Osteoblast (primary cell): ENCODE data around the gene TPST2. TPM values are rescaled to one million over a fixed set of nuclear protein-coding genes. Genes with fewer than 3 reads are reported as not detected.

Experiments used
- DNase-seq: peaks from one replicate; pipeline ENCODE4 v3.0.0; 2011; ENCODE audit warnings: low spot score, mixed read lengths; ENCODE audit not compliant: insufficient read length; ENCODE audit errors: missing footprints
- H2AFZ ChIP-seq: 2 replicates; pipeline ENCODE4 v1.6.0; 2011; ENCODE audit warnings: mild to moderate bottlenecking, low read length
- H3K27ac ChIP-seq: 2 replicates; pipeline ENCODE4 v1.5.1; 2011; ENCODE audit warnings: mild to moderate bottlenecking, low read depth, low read length, moderate library complexity
- H3K27me3 ChIP-seq: 2 replicates; pipeline ENCODE4 v1.6.0; 2012; ENCODE audit warnings: mild to moderate bottlenecking, control low read depth, inconsistent platforms, low read length, moderate library complexity; ENCODE audit not compliant: insufficient read depth
- H3K36me3 ChIP-seq: 2 replicates; pipeline ENCODE4 v1.5.1; 2011; ENCODE audit warnings: mild to moderate bottlenecking, low read length, control low read depth, moderate library complexity; ENCODE audit not compliant: insufficient read depth
- H3K4me1 ChIP-seq: 2 replicates; pipeline ENCODE4 v1.5.1; 2011; ENCODE audit warnings: mild to moderate bottlenecking, low read length, control low read depth, moderate library complexity; ENCODE audit not compliant: insufficient read depth
- H3K4me2 ChIP-seq: 2 replicates; pipeline ENCODE4 v1.6.0; 2011; ENCODE audit warnings: mild to moderate bottlenecking, low read length; ENCODE audit not compliant: insufficient read depth
- H3K4me3 ChIP-seq: fragments of 200-600 bp; sonication (generic); 3 replicates; pipeline ENCODE4 v1.5.1; 2012; ENCODE audit warnings: mild to moderate bottlenecking, low read length, inconsistent platforms; ENCODE audit not compliant: insufficient read depth
- H3K79me2 ChIP-seq: 2 replicates; pipeline ENCODE4 v1.6.0; 2012; ENCODE audit warnings: mild to moderate bottlenecking, low read length, control low read depth, inconsistent platforms; ENCODE audit not compliant: insufficient read depth
- H3K9me3 ChIP-seq: 2 replicates; pipeline ENCODE4 v1.5.1; 2011; ENCODE audit warnings: low read depth, low read length, control low read depth
- H4K20me1 ChIP-seq: 2 replicates; pipeline ENCODE4 v1.6.0; 2012; ENCODE audit warnings: mild to moderate bottlenecking, low read length, control low read depth; ENCODE audit not compliant: insufficient read depth
- total RNA-seq: library from RNA; depleted of rRNA; stranded (reverse); fragments of >200 nt; gene quantifications from 2 replicates; pipeline ENCODE4 v1.2.3, GENCODE V29; 2012
- TF ChIP-seq, protein P1 (sequence below): IDR thresholded peaks from 2 replicates; pipeline ENCODE4 v1.5.1; 2011; ENCODE audit warnings: mild to moderate bottlenecking, low read depth, low read length, moderate library complexity; ENCODE audit errors: extremely low read depth

TPST2 gene
- total RNA-seq, 1 donor = 98.4 TPM

DNA sequence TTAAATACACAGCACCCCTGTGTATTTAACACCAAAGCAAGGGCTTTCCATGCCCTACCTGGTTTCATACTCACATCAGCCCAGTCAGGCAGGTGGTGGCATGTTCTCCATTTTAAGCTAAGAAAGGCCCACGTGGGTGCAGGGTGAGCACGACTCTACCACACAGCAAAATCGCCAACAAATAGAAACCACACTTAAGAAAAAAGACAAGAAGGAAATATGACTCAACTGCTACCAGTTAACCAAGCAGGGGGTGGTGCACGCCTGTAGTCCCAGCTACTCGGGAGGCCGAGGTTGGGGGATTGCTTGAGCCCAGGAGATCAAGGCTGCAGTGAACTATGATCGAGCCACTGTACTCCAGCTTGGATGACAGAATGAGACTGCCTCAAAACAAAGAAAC is 42.5 kb downstream of the TPST2 start:
- Histone ChIP-seq H3K27me3 (no peaks in the 10 kb centered on the region), H3K27ac (peak overlapping the region; percentile 20), H3K4me2 (no peak overlapping the region), H2AFZ (no peak overlapping the region), H3K79me2 (peaks cover 72% of the 10 kb centered on the region), H3K4me3 (no peak overlapping the region), H4K20me1 (peaks cover 21% of the 10 kb centered on the region), H3K4me1 (peaks cover 27% of the 10 kb centered on the region), H3K36me3 (peaks cover 16% of the 10 kb centered on the region), H3K9me3 (no peaks in the 10 kb centered on the region)
- TF ChIP-seq, protein P1, sequence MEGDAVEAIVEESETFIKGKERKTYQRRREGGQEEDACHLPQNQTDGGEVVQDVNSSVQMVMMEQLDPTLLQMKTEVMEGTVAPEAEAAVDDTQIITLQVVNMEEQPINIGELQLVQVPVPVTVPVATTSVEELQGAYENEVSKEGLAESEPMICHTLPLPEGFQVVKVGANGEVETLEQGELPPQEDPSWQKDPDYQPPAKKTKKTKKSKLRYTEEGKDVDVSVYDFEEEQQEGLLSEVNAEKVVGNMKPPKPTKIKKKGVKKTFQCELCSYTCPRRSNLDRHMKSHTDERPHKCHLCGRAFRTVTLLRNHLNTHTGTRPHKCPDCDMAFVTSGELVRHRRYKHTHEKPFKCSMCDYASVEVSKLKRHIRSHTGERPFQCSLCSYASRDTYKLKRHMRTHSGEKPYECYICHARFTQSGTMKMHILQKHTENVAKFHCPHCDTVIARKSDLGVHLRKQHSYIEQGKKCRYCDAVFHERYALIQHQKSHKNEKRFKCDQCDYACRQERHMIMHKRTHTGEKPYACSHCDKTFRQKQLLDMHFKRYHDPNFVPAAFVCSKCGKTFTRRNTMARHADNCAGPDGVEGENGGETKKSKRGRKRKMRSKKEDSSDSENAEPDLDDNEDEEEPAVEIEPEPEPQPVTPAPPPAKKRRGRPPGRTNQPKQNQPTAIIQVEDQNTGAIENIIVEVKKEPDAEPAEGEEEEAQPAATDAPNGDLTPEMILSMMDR = no peak
- DNase-seq = peak; percentile 90

DNA sequence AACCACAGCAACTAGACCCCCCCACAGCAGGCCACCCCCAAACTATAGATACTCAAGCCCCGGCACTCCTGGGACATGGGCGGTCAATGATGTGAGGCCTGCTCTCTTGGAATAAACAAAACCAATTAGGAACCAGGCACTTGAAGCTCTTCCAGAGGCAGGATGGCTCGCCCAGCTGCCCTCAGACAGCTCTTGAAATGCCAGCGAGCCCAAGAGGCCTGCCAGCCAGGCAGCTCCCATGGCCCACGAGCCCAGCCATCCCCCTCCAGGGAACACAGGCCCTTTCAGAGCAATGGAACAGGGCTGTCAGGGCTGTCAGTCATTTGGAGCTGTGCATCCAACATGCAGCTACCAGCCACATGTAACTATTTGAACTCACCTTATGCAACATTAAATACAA is 43.6 kb downstream of the TPST2 start:
- H3K4me2 ChIP-seq = no peak overlapping the region
- H3K4me3 ChIP-seq = no peak overlapping the region
- no peak overlapping the region for H2AFZ ChIP-seq
- H3K9me3 ChIP-seq = no peaks in the 10 kb centered on the region
- peaks cover 16% of the 10 kb centered on the region for H3K4me1 ChIP-seq
- peaks cover 18% of the 10 kb centered on the region for H3K36me3 ChIP-seq
- H3K27ac ChIP-seq = no peak overlapping the region
- TF ChIP-seq, protein P1 = no peak
- H4K20me1 ChIP-seq = peaks cover 21% of the 10 kb centered on the region
- H3K27me3 ChIP-seq = no peaks in the 10 kb centered on the region
- no peak for DNase-seq
- peaks cover 70% of the 10 kb centered on the region for H3K79me2 ChIP-seq

DNA sequence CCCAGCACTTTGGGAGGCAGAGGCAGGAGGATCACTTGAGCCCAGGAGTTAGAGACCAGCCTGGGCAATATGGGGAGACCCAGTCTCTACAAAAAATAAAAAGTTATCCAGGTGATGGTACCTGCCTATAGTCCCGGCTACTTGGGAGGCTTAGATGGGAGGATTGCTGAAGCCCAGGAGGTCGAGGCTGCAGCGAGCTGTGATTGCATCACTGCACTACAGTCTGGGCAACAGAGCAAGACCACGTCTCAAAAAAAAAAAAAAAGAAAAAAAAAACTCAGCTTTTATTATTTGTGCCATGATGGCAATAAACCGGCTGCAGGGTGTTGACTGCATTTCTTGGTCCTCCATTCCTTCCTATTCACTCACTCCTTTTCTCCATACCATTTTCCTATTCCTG is 44.1 kb downstream of the TPST2 start:
- no peaks in the 10 kb centered on the region for H3K27me3 ChIP-seq
- TF ChIP-seq, protein P1 = no peak
- H3K4me1 ChIP-seq = peaks cover 11% of the 10 kb centered on the region
- H2AFZ ChIP-seq = no peak overlapping the region
- no peak overlapping the region for H3K27ac ChIP-seq
- peaks cover 74% of the 10 kb centered on the region for H3K79me2 ChIP-seq
- peaks cover 21% of the 10 kb centered on the region for H4K20me1 ChIP-seq
- H3K4me3 ChIP-seq = no peak overlapping the region
- no peak overlapping the region for H3K4me2 ChIP-seq
- no peak for DNase-seq
- H3K36me3 ChIP-seq = peaks cover 22% of the 10 kb centered on the region
- no peaks in the 10 kb centered on the region for H3K9me3 ChIP-seq

DNA sequence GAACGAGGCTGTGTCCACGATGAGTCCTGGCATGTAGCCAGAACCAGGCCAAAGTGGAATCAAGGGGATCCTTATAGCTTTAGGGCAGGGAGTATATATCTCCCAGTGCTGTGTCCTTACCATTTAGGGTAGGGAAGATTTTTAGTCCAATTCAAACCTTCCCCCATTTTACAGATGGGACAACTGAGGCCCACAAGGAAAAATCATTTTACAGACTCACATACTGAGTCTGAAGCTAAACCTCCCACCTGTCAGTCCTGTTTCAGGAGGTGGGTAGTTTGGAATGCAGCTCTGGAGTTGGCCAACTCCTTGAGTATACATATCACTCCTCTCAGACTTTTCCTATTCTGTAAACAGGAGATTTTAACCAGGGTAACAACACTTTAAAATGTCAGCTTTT is 44.5 kb downstream of the TPST2 start:
- Histone ChIP-seq H4K20me1 (peaks cover 23% of the 10 kb centered on the region), H3K27me3 (no peaks in the 10 kb centered on the region), H2AFZ (no peak overlapping the region), H3K4me2 (no peak overlapping the region), H3K36me3 (peaks cover 27% of the 10 kb centered on the region), H3K4me3 (no peak overlapping the region), H3K4me1 (peaks cover 7% of the 10 kb centered on the region), H3K9me3 (no peaks in the 10 kb centered on the region), H3K79me2 (peaks cover 79% of the 10 kb centered on the region), H3K27ac (no peak overlapping the region)
- no peak for DNase-seq
- TF ChIP-seq, protein P1 = no peak
